Glomerular visceral epithelial cell (primary cell): ENCODE results near the gene GTF2A1.

Source experiments
- DNase-seq: peaks from one replicate; pipeline ENCODE4 v3.0.0-alpha.2; 2016; ENCODE audit errors: extremely low spot score

The GTF2A1 gene

DNA sequence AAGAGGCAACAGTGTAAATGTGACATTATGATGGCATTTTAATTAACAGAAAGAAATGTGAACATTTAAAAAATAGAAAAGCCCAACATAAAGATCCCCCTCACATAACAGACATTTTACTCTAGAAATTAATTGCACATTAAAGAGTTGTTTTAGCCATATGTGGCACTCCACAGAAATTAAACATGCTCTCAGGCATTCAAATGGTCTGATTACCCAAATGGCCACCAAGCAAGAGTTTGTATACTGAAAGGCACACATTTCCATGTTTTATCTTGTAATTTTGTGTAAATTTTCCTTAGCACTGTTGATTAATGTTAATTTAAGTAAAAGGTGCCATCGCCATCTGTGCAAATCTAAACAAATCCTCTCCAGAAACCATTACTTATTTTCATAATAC lies 43.5 kb downstream of the GTF2A1 start:
- DNase-seq: no peak

DNA sequence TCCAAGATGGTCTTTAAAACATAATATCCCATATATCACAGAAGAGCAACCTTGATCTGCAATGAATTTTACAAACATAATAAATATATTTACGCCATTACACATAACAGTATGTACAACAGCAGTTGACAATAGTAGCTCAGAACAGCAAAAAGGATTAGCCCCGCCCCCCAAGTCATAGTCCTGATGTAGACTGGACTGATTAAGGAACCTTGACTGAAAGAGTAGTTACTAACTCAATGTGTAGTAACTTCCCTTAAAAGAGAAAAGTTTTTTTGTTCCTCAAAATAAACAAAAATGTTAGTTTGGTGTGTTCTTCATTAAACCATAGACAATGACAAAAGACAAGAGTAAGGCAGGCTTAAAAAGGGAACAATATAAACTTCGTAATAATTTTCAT lies 44.5 kb downstream of the GTF2A1 start:
- DNase-seq: no peak

DNA sequence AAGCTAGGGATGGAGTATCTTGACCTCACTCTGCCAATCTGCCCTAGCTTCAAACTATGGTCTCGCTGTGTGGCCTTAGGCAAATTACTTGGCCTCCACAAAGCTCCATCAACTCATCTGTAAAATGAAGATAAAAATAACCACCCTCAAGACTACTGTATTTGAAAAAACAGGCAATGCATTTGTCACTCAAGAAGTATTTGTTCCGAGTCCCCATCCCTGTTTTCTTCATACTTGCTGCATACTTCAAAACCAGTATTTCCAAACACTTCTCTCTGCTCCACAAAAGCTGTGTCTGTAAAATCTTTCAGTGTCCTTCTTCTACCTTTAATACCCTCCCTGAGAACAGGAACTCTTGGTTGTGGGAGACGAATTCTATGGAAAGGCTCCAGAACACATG lies 47.9 kb downstream of the GTF2A1 start:
- DNase-seq: no peak

DNA sequence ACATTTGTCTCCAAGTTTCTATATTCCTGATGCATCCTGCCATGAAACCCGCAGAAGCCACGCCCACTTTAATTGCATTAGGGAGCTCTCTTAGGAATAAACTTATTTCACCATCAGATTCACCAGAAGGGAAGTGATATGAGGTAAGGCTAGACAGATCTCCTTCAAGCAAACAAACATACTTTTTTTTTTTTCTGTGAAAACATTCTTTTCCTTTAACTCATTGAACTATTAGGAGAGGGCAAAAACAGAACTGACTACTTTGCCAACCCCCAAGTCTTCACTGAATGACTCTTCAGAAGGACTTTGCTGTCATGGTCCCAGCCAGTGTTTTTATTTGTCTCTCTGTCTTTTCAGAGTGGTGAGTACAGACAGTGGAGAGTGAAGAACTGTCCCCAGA lies 48.4 kb downstream of the GTF2A1 start:
- no peak for DNase-seq

DNA sequence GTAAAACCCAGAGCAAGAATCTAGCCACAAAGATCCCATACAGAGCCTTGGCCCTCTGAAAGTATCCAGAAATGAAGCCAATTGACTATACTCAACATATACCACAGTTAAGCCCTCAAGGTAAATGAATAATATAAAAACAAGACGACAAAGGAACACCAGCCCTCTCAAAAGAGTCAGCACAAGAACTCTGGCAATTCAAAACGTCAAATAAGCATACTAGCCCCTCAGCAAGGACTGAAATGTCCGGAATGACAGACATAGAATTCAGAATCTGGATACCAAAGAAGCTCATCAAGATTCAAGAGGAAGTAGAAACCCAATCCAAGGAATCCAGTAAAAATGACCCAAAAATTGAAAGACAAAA lies 49.9 kb downstream of the GTF2A1 start:
- DNase-seq: no peak

DNA sequence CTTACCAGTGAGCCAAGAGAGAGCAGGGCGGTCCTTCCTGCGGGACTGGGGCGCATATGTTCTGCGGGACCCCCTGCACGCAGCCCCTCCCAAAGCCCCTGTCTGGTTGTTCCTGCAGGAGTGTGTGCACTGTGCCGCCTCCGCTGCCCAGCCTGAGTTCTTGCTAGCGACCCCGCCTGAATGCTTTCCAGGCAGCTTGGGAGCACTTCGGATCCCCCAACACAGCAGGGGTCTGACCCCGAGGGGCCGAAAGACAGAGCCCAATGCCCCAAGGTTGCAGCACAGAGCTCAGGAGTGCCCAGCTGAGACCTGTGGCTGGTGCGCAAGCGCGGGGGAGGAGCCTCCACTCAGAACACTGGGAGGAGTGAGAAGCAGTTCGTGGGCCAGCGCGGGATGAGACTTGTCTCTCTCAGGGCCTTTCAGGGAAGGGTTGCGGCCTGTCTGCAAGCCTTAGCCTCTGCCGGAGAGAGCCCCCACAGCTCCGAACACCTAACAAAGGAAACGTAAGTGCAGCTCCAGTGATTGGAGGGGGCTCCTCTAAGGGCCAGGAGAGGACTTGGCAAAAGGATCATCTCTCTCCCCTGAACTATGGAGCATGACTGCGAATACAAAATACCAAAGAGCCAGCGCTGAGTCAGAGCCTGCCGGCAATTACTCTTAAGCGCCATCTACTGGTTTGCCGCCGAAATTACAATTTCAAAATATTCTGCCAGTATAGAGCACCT lies 50.5 kb downstream of the GTF2A1 start:
- peak; percentile 86 for DNase-seq

DNA sequence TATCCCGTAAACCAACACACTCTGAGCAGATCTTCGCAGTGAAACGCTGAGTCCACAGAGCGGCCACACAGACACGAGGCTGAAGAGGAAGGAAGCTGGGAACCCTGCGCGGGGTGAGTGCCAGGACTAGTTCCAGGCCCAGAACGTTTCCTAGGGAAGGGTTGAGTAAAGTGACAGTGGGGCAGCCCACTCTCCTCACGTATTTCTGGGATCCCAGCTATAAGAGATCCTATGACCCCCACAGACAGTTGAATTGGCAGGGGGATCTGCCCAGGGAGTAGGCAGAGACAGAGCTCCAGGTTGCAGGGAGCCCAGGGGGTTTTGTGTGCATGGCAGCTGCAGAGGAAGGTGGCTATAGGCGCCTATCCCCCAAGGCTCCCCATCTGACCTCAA lies 51.1 kb downstream of the GTF2A1 start:
- DNase-seq: peak; percentile 8

DNA sequence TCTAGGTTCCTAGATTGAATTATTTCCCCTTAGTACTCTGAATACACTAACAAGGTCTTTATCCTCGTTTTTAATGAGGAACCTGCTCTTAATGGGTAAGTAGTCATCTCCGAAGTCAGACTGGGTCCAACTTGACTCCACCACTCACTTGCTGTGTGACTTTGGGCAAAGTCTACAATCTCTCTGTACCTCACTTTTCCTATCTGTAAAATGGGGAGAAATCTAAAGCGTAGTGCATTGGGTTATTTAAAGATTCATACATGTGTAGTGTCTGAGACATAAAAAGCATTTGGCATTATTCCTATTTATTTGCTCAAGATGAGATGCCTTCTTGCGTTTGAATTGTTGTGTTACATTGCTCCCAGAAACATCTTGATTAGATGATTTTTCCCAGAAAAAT lies 51.5 kb downstream of the GTF2A1 start:
- no peak for DNase-seq

DNA sequence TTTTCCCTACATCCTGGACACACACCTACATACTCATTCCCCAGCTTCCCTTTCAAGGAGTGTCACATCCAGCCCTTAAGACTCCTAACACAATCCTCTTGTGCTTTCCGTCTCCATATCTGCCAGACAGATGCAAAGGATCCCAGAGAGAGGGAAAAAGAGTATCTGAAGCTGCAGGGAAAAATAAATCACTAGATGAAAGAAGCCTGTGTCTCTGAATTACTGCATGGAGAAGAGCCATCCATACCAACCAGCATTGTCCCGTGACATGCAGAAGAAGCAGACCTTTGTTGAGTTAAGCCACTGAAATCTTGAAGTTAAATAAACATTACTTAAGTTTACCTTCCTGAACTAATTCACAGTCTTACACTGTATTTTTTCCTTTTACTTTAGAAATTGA lies 54.6 kb downstream of the GTF2A1 start:
- DNase-seq: no peak

DNA sequence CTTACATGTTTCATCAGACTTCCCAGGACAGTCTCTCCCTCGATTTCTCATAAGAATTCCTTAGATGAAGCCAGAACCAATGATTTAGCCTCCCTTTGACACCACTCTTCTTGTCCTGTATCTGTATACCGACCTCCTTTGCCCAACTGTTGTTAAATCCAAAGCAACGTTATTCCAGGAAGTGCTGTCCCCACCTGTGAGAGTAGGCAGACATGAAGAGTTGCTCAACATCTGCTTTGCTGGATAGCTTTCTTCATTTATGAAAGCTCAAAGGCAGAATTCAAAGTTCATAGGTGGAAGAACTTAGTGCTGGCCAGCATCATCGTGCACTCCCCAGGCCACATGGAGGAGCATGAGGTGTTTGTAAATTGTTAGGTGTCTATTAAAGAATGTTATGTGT lies 55.6 kb downstream of the GTF2A1 start:
- no peak for DNase-seq

DNA sequence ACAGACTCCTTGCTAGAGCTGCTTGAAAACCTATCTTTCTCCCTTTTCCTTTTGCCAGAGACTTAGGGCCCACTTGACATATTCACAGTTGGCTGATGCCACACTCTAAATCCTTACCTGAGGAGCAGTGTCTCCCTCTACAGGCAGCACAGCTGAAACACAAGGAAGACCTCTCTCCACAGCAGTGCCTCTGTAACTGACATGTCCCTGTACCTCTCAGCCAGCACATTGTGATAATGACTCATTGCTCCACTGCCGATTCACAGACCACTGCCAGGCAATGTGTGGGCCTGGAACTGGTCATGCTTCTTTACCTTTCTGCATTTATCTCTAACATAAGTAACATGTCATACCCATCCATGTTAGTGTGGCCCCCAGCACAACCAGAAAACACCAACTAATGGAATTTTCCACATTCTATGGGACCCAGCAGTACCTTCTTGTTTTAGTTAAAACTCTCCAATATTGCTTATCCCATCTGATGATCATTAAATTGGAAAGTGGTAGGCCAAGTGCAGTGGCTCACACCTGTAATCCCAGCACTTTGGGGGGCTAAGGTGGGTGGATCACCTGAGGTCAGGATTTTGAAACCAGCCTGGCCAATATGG lies 56.5 kb downstream of the GTF2A1 start:
- DNase-seq: peak; percentile 93

DNA sequence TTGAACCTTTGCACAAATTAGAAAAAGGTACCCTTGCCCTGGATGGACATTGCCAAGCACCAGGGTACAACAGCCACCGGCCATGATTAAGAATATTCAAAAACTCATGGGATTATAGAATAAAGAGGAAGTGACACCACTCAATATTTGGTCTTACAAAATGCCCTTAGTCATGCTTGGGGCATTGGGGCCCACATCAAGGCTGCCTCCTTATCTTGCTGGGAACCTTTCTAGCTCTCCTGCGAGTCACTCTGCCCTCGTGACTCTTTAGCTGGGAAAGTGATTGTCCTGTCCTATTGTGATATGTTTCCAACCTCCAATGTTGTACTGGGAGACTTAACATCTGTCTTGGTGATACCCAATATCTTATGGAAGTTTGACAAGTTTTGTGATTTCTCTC lies 57.8 kb downstream of the GTF2A1 start:
- DNase-seq: peak; percentile 17

DNA sequence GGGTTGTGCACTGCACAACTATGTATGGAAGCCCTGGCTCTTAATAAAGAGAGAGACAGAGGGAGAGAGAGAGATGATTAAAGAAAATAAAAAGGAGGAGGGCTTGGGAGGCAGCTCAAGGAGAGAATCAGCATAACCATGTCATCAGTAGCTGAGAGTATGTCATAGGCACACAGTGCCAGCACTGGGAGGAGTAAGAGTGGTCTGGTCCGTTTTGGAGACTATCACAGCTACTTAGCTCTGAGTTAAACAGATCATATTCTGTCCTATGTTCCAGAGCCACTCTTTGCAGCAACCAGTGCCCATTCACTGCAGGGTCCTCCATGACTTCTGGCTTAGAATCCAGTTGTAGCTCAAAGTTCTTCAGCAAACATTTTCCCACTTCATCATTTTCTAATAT lies 59.0 kb downstream of the GTF2A1 start:
- no peak for DNase-seq

DNA sequence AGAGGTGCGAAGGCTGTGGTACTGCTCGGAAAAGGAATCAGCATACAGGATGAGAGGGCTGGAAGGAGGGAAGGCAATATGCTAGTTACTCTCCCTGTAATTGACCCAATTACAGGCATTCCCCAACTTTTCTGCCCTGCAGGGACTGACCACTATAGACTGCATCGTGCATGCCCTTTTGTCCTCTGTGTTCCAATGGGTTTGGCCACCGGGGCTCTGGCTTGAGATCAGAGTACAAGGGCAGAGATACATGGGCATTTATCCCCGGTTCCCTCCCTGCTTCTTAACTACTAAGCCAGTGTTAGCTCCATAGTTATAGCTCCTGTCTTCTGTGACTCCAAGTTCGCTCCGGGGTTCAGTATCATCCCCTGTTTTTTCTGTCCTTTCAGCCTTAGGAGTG lies 59.7 kb downstream of the GTF2A1 start:
- DNase-seq: no peak

DNA sequence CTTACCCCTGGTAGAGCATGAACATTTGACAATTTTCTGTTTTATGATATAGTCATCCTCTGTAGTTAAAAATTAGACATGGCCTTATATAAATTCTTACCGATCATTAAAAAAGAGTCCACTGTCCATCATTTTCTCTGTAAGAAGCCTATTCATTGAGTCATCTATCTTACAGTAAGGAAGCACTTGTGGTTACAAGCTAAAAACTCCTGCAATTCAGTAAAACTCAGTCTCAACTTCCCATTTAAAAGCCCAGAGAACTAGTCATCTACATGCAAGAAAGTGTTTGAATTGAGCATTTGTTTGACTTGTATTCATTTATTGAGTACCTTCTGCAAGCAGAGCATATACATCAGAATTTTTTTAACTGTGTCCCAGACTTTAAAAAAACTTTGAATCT lies 63.3 kb downstream of the GTF2A1 start:
- peak; percentile 48 for DNase-seq

DNA sequence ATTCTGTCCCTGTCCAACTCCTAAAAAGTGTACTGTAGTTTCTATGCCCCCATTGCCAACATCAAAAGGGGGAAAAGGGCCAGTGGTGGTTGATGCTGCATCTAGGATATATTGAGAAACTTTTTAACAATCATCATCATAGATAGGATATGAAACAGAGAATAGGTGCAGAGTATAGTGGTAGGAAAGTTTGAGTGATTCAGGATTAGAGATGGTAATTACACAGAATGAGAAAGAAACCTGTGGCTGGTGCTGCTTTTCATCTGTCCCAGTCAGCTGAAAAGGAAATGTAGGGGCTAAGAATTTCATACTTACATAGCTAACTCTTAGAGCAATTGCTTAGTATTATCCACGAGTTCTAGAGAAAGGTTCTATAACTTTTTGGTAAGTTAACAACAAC lies 67.6 kb downstream of the GTF2A1 start:
- DNase-seq: no peak

DNA sequence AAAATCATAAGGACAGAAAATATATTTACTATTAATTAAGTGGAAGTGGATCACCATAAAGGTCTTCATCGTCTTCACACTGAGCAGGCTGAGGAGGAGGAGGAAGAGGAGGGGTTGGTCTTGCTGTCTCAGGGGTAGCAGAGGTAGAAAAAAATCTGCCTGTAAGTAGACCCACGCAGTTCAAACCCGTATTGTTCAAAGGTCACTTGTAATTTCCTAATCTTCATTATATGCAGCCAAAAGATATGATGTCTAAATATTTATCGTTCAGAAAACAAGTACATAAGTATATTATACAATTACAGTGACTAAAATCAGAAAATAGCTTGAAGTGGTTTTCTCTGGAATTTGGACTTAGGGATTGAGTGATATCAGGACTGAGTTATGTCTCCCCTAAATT lies 72.1 kb downstream of the GTF2A1 start:
- no peak for DNase-seq

DNA sequence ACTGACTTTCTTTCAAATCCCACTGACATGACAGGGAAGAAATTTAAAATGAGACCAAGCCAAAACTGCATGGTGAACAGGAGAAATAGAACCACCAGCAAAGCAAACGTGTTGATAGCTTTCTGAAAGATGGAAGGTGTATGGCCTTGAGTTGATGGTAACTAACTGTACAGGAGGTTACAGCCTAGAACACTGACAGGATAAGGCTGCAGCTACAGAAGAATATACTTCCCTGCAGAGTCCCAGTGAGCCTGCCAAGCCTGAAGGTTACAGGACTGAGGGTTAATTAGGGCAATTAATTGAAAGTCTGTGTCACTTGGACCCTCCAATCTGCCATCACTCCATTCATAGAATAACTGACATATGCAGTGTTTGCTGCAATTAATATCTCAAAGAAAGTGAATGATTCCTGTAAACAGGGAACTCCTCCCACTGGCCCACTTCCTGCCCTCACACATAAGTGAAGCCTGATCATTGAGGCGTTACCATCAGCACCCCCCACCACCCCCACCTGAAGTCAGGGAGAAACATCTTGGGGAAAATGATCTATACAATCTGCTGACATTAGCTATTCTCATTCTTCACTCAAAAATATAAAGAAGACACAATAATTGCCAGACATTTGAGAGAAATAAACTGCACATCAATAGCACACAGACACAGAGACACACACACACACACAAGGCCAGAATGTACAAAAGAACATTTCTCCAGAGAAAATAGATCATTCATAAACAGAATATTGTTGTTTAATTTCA lies 73.4 kb downstream of the GTF2A1 start:
- DNase-seq: peak; percentile 9

DNA sequence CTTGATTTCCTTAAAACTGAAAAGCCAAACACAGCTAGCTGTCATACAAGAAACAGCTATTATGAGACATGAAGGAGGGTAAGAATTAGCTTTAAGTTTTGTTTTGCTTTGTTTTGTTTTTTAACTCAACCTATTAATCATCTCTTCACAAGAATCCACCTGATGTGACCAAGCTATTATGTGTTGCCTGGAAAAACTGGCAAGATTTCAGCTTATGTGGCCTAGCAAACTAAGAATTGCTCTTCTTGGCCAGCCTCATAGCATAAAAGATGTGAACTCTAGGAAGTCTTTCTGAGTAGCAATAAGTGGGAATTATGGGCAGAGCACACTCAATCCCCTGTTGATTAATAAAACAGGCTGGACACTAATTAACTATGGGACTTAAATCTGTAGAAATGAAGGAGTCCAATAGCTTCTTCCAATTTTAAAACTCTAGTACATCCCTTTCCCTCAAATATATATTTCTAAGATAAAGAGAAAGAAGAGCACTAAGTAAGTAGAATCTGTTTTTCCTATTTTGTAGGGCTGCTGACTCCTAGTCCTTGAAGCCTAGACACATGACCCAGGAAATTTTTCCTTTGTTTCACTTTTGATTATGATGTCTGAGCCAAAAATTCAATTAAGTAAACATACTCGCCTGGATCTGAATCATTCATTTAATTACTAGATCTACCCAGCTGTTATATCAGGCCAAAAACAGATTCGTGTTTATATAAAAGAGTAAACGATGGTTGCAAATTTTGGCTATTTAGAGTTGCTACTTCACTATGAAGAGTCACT lies 75.7 kb downstream of the GTF2A1 start:
- DNase-seq: peak; percentile 12

DNA sequence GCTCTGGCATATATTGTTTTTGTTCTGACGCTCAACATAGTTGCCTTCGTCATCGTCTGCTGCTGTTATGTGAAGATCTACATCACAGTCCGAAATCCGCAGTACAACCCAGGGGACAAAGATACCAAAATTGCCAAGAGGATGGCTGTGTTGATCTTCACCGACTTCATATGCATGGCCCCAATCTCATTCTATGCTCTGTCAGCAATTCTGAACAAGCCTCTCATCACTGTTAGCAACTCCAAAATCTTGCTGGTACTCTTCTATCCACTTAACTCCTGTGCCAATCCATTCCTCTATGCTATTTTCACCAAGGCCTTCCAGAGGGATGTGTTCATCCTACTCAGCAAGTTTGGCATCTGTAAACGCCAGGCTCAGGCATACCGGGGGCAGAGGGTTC lies 77.0 kb downstream of the GTF2A1 start:
- DNase-seq: no peak

DNA sequence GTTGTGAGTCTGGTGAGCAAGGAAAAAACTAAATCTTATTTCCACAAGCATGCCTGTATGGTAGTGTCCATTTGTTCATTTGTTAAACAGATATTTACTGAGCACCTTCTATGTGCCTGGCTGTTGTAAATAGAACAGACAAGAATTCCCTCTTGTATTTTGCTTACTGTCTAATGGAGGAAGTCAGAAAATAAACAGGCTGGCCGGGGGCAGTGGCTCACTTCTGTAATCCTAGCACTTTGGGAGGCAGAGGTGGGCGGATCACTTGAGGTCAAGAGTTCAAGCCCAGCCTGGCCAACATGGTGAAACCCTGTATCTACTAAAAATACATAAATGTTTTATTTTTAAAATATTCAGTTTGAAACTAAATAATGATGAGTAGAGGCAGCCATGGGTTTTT lies 79.3 kb downstream of the GTF2A1 start:
- no peak for DNase-seq

DNA sequence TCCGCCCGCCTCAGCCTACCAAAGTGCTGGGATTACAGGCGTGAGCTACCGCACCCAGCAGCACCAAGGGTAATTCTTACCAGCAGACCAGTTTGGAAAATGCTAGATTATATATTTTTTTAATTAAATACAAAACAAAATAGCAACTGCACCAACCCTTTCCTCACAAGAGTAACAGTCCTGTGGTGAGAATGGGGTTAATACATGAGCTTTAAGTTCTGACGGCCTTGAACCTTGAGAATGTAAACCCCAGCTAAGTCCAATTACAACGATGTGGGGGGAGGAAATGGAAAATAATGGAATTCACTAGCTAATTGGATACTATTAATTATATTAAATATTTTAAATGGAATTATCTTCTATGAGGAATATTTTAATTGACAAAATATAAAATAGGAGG lies 82.3 kb downstream of the GTF2A1 start:
- DNase-seq: no peak

DNA sequence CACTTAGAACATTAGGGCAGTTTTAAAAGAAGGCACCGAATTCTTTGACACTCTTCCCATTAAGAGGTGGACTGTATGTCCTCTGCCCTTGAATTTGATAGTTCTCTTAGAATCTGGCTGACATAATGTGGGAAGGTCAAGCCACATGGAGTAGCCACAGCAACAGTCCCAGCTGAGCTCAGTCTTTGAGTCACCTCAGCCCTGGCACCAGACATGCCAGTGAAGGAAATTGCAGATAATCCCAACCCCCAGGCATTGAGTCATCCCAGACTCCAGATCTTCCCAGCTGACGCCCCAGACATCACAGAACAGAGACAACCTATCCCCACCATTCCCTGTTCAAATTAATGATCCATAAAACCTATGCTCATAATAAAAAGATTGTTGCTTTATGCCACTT lies 83.4 kb downstream of the GTF2A1 start:
- DNase-seq: peak; percentile 95
